GM10266 (cell line): ENCODE data around the gene HRNR.

Experiments used
- DNase-seq: peaks from one replicate; pipeline ENCODE4 v3.0.0; 2012; ENCODE audit errors: extremely low spot score
- CTCF ChIP-seq: IDR thresholded peaks from 2 replicates; pipeline ENCODE4 v1.5.1; 2012; ENCODE audit warnings: mild to moderate bottlenecking, low read depth; ENCODE audit not compliant: control insufficient read depth, insufficient read depth; ENCODE audit errors: missing control alignments

The HRNR gene

GRCh38 chr1:152169366-152170025 lies 54.5 kb downstream of the HRNR start:
- no peak for TF ChIP-seq CTCF
- DNase-seq = no peak

- no peak for TF ChIP-seq CTCF
- no peak for DNase-seq
These were observed 55.5 kb downstream of the HRNR start for GRCh38 chr1:152168535-152168868.

- TF ChIP-seq CTCF = no peak
- no peak for DNase-seq
These were observed 56.0 kb downstream of the HRNR start for GRCh38 chr1:152167835-152168534.

- DNase-seq = no peak
- TF ChIP-seq CTCF = no peak
These were observed 57.0 kb downstream of the HRNR start for GRCh38 chr1:152166966-152167365.

GRCh38 chr1:152165286-152166077 lies 58.5 kb downstream of the HRNR start:
- TF ChIP-seq CTCF = no peak
- DNase-seq = no peak

GRCh38 chr1:152164517-152165136 lies 59.4 kb downstream of the HRNR start:
- TF ChIP-seq CTCF = no peak
- no peak for DNase-seq
